MCF 10A (cell line): Measurements from ENCODE around the gene SLC2A11. TPM values are rescaled to one million over a fixed set of nuclear protein-coding genes. Genes with fewer than 3 reads are reported as not detected.
A peak's percentile ranks its signal among the peaks of the same experiment; 100 is the strongest.

ENCODE experiments used
- BruUV-seq: library from RNA; stranded (reverse); fragments of 400-500 nt; replicated peaks from 2 replicates; lab custom pipeline; 2021; lab: Mats Ljungman, UMichigan
- CTCF ChIA-PET: fragments of 300-600 bp; sonication (Branson Sonifier 250); formaldehyde crosslinking; extraction: SDS; loops from one replicate; lab custom pipeline; 2021; ENCODE audit warnings: antibody characterized with exemption, inconsistent platforms; lab: Yijun Ruan, JAX
- POLR2A ChIA-PET: fragments of 300-600, 350-650 bp; sonication (Branson Sonifier 250); formaldehyde crosslinking; extraction: SDS; loops from one replicate; lab custom pipeline; 2020; ENCODE audit warnings: antibody characterized with exemption, inconsistent platforms; lab: Yijun Ruan, JAX
- DNase-seq: peaks from one replicate; pipeline ENCODE4 v3.0.0-alpha.2; 2018; ENCODE audit not compliant: unreplicated experiment
- H3K27ac Mint-ChIP-seq: one replicate; pipeline ENCODE4 v1.8.0; 2022; ENCODE audit warnings: mild to moderate bottlenecking, low read depth, mixed read lengths; ENCODE audit not compliant: unreplicated experiment
- H3K27me3 Mint-ChIP-seq: one replicate; pipeline ENCODE4 v1.8.0; 2022; ENCODE audit warnings: mixed read lengths; ENCODE audit not compliant: insufficient read depth, unreplicated experiment
- H3K36me3 Mint-ChIP-seq: one replicate; pipeline ENCODE4 v1.8.0; 2022; ENCODE audit warnings: mild to moderate bottlenecking, moderate library complexity, mixed read lengths; ENCODE audit not compliant: insufficient read depth, unreplicated experiment
- H3K4me1 Mint-ChIP-seq: one replicate; pipeline ENCODE4 v1.8.0; 2022; ENCODE audit warnings: mixed read lengths; ENCODE audit not compliant: insufficient read depth, unreplicated experiment
- H3K4me3 Mint-ChIP-seq: one replicate; pipeline ENCODE4 v1.8.0; 2022; ENCODE audit warnings: mild to moderate bottlenecking, moderate library complexity, mixed read lengths; ENCODE audit not compliant: unreplicated experiment
- H3K9me3 Mint-ChIP-seq: one replicate; pipeline ENCODE4 v1.8.0; 2022; ENCODE audit warnings: mixed read lengths; ENCODE audit not compliant: unreplicated experiment
- CTCF ChIP-seq: fragments of 200-600 bp; IDR thresholded peaks from one replicate; pipeline ENCODE4 v1.8.0; 2022; ENCODE audit warnings: antibody characterized with exemption, mild to moderate bottlenecking; ENCODE audit not compliant: unreplicated experiment
- intact Hi-C: fragments of 100-400 bp; cut with micrococcal nuclease; formaldehyde crosslinking; loops from 2 replicates; pipeline ENCODE4 v1.14.1; 2022
- total RNA-seq: library from RNA; stranded (reverse); gene quantifications from 2 replicates; pipeline ENCODE4 v1.2.3, GENCODE V29; 2022

SLC2A11 gene
- total RNA-seq, 1 experiment from 2014 or later, result 9.6 TPM

- peaks cover 6% of the 10 kb centered on the region for H3K4me1 Mint-ChIP-seq
- ChIA-PET CTCF (no interaction called here), POLR2A (no interaction called here)
- TF ChIP-seq CTCF, result no peak
- no TSS peak for BruUV-seq
- H3K27me3 Mint-ChIP-seq, result no peaks in the 10 kb centered on the region
- no peak overlapping the region for H3K27ac Mint-ChIP-seq
- intact Hi-C loops, result no loop called here
- no peaks in the 10 kb centered on the region for H3K9me3 Mint-ChIP-seq
- no peak overlapping the region for H3K4me3 Mint-ChIP-seq
- no peak for DNase-seq
- H3K36me3 Mint-ChIP-seq, result peaks cover 67% of the 10 kb centered on the region
Measured at GRCh38 chr22:23822101-23822671, 35.5 kb upstream of the SLC2A11 start.

DNA sequence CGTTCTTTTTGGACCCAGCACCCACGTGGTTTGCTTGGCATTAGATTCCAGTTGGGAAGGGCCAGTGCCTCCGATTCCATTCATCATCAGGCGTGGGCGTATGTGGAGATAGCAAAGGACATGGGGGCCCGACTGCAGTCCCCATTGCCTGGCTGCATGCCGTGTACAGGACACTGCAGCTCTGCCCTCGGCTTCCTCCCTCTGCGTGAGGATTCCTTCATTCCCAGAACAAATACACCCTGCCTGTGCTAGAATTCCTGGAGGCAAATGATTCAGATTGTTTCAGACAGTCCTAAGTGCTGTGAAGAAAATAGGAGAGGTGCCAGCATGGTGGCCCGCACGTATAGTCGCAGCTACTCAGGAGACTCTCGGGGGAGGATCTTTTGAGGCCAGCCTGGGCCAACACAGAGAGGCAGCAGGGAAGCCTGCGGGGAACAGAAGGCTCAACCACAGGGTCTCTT is 34.3 kb upstream of the SLC2A11 start:
- Mint-ChIP-seq H3K27me3 (no peaks in the 10 kb centered on the region), H3K27ac (peak overlapping the region; percentile 49), H3K36me3 (peaks cover 55% of the 10 kb centered on the region), H3K4me3 (no peak overlapping the region), H3K9me3 (no peaks in the 10 kb centered on the region), H3K4me1 (peaks cover 6% of the 10 kb centered on the region)
- no peak for DNase-seq
- no peak for TF ChIP-seq CTCF
- intact Hi-C loops, result no loop called here
- POLR2A ChIA-PET, result interaction anchor here (0.7 kb wide), 1 partner anchor 22 kb away, joined by 3 read pairs; no protein-coding TSS in a partner anchor
- CTCF ChIA-PET, result interaction anchor here (0.6 to 1.6 kb wide), 2 partner anchors 48 to 53 kb away, joined by 3 to 4 read pairs; no protein-coding TSS in a partner anchor
- no TSS peak for BruUV-seq

- Mint-ChIP-seq H3K9me3 (no peaks in the 10 kb centered on the region), H3K36me3 (peaks cover 47% of the 10 kb centered on the region), H3K27ac (peak overlapping the region; percentile 86), H3K27me3 (no peaks in the 10 kb centered on the region), H3K4me1 (peaks cover 6% of the 10 kb centered on the region), H3K4me3 (no peak overlapping the region)
- no peak for TF ChIP-seq CTCF
- no TSS peak for BruUV-seq
- ChIA-PET CTCF (interaction anchor here (0.6 to 2.4 kb wide), 4 partner anchors 21 to 112 kb away, joined by 3 to 13 read pairs (median 4); no protein-coding TSS in a partner anchor), POLR2A (interaction anchor here (0.9 to 2.3 kb wide), 2 partner anchors 33 to 46 kb away, joined by 3 to 8 read pairs; partner anchors contain the start of gene SLC2A11)
- intact Hi-C loops, result no loop called here
- DNase-seq, result no peak
Measured at GRCh38 chr22:23824476-23825245, 33.0 kb upstream of the SLC2A11 start.
